Activated CD4-positive, alpha-beta memory T cell treated with anti-CD3 and anti-CD28 coated beads, Interleukin-2, amount 10 ng/mL, durations not matched to agents 7 days and 5 days (primary cell): ENCODE results near the gene RAI14. TPM values are rescaled to one million over a fixed set of nuclear protein-coding genes. Genes with fewer than 3 reads are reported as not detected.
"Not testable (repeated sequence)": the region's sequence is repeated elsewhere in the genome, so short reads cannot be mapped to it uniquely, and the experiment has no call there.

Experiments
- CTCF ChIA-PET: fragments of 350-600 bp; sonication (Branson Sonifier 250); formaldehyde crosslinking; loops from one replicate; lab custom pipeline; 2021; ENCODE audit warnings: antibody characterized with exemption, inconsistent platforms; lab: Charles Lee
- POLR2A ChIA-PET: fragments of 350-600 bp; sonication (Branson Sonifier 250); formaldehyde crosslinking; loops from one replicate; lab custom pipeline; 2021; ENCODE audit warnings: antibody characterized with exemption; lab: Charles Lee
- DNase-seq: peaks from one replicate; pipeline ENCODE4 v3.0.0-alpha.2; 2020
- H3K27ac Mint-ChIP-seq: one replicate; pipeline ENCODE4 v1.8.0; 2021; ENCODE audit warnings: mild to moderate bottlenecking, mixed read lengths
- H3K27me3 Mint-ChIP-seq: one replicate; pipeline ENCODE4 v1.8.0; 2021; ENCODE audit warnings: mixed read lengths
- H3K36me3 Mint-ChIP-seq: one replicate; pipeline ENCODE4 v1.8.0; 2021; ENCODE audit warnings: low read depth, mixed read lengths
- H3K4me1 Mint-ChIP-seq: one replicate; pipeline ENCODE4 v1.8.0; 2021; ENCODE audit warnings: mixed read lengths
- H3K4me3 Mint-ChIP-seq: one replicate; pipeline ENCODE4 v1.8.0; 2021; ENCODE audit warnings: mild to moderate bottlenecking, mixed read lengths
- H3K9me3 Mint-ChIP-seq: one replicate; pipeline ENCODE4 v1.8.0; 2021; ENCODE audit warnings: mixed read lengths
- total RNA-seq, 2 experiments: library from RNA; stranded (reverse); gene quantifications; one replicate each; pipeline ENCODE4 v1.2.3, GENCODE V29; 2021

RAI14 gene
- total RNA-seq, 2 experiments from 2014 or later, result 0.76 to 1.0 TPM

- DNase-seq, H3K4me1 Mint-ChIP-seq, H3K9me3 Mint-ChIP-seq, CTCF ChIA-PET, H3K27me3 Mint-ChIP-seq, H3K36me3 Mint-ChIP-seq, H3K4me3 Mint-ChIP-seq, H3K27ac Mint-ChIP-seq, POLR2A ChIA-PET: not testable (repeated sequence)
These were observed 174.7 kb downstream of the RAI14 start for GRCh38 chr5:34830827-34831226.

DNA sequence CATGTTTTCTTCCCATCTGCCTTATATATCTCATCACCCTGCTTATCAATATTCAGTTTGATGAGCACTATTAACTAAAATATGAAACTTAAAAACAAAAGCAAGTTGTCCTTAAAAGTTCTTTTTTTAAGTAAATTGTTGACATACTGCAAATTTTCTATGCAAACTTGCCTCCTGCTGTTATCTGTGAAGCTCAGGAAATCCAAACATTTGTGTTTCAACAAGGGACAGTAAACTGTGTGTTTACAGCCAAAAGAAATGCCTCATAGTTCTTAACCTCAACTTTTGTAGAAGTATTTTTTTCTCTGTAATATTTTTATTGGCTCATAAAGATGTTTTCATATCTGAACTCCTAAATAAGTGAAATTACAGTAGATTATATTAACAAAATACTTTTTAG lies 175.2 kb downstream of the RAI14 start:
- Mint-ChIP-seq H3K27me3 (no peaks in the 10 kb centered on the region), H3K36me3 (no peaks in the 10 kb centered on the region), H3K9me3 (no peaks in the 10 kb centered on the region), H3K27ac (no peak overlapping the region), H3K4me1 (no peaks in the 10 kb centered on the region), H3K4me3 (no peak overlapping the region)
- CTCF ChIA-PET, result no interaction called here
- POLR2A ChIA-PET, result no interaction called here
- DNase-seq, result no peak

DNA sequence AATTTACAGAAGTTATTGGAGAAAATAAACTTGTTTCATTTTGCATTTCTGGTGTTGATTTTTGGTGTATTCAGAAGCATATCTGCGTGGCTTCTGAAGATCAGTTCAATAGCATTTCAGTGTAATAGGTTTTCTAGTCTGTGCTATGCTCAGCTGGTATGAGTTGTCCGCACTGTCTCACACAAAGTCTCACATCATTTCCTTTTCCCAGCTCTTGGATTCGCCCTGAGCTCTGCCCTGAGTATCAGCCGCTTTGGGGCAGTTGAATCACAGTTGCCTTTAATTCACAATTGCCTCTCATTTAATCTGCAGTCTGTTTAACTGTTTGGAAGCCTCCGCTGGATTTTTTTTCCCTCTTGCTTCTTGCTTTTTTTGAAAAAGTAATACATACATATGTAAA lies 176.4 kb downstream of the RAI14 start:
- no peaks in the 10 kb centered on the region for H3K36me3 Mint-ChIP-seq
- H3K27me3 Mint-ChIP-seq, result no peaks in the 10 kb centered on the region
- ChIA-PET CTCF (interaction anchor here (0.6 kb wide), 1 partner anchor 367 kb away, joined by 4 read pairs; no protein-coding TSS in a partner anchor), POLR2A (no interaction called here)
- DNase-seq, result no peak
- H3K4me1 Mint-ChIP-seq, result no peaks in the 10 kb centered on the region
- no peaks in the 10 kb centered on the region for H3K9me3 Mint-ChIP-seq
- H3K4me3 Mint-ChIP-seq, result no peak overlapping the region
- no peak overlapping the region for H3K27ac Mint-ChIP-seq

DNA sequence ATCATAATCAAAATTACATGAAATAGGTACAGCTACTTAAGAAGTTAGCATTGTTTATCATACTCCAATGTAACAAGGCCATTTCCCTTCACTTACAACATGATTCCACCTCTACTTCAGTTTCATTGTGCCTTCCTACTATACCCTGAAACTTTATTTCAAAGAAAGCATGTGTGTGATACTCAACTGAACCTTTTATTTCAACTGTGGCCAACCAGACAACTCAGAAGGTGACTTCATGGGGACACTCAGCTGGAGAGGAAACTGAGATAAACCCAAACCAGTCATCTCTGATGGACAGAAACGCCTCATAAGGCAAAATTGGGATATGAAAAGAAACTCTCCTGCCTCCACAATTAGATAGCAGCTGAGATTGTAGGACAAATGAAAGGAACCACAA lies 177.0 kb downstream of the RAI14 start:
- Mint-ChIP-seq H3K4me3 (no peak overlapping the region), H3K36me3 (no peaks in the 10 kb centered on the region), H3K27me3 (no peaks in the 10 kb centered on the region), H3K4me1 (peaks cover under 1% of the 10 kb centered on the region), H3K9me3 (no peaks in the 10 kb centered on the region), H3K27ac (no peak overlapping the region)
- DNase-seq, result no peak
- POLR2A ChIA-PET, result no interaction called here
- CTCF ChIA-PET, result interaction anchor here (0.6 to 0.7 kb wide), 2 partner anchors 82 to 368 kb away, joined by 3 to 4 read pairs; partner anchors contain the start of genes BRIX1 and RAD1

GRCh38 chr5:34833976-34834793 lies 178.1 kb downstream of the RAI14 start:
- H3K27ac Mint-ChIP-seq, result no peak overlapping the region
- H3K36me3 Mint-ChIP-seq, result no peaks in the 10 kb centered on the region
- H3K27me3 Mint-ChIP-seq, result no peaks in the 10 kb centered on the region
- H3K4me3 Mint-ChIP-seq, result no peak overlapping the region
- DNase-seq, result no peak
- peaks cover 11% of the 10 kb centered on the region for H3K4me1 Mint-ChIP-seq
- ChIA-PET POLR2A (no interaction called here), CTCF (no interaction called here)
- no peaks in the 10 kb centered on the region for H3K9me3 Mint-ChIP-seq

GRCh38 chr5:34834794-34835089 lies 178.6 kb downstream of the RAI14 start:
- Mint-ChIP-seq H3K9me3 (no peaks in the 10 kb centered on the region), H3K36me3 (no peaks in the 10 kb centered on the region), H3K27ac (no peak overlapping the region), H3K4me1 (peaks cover 16% of the 10 kb centered on the region), H3K4me3 (no peak overlapping the region), H3K27me3 (no peaks in the 10 kb centered on the region)
- ChIA-PET POLR2A (no interaction called here), CTCF (no interaction called here)
- DNase-seq, result no peak

- no peaks in the 10 kb centered on the region for H3K9me3 Mint-ChIP-seq
- no peak overlapping the region for H3K4me3 Mint-ChIP-seq
- H3K27ac Mint-ChIP-seq, result no peak overlapping the region
- H3K27me3 Mint-ChIP-seq, result peaks cover 5% of the 10 kb centered on the region
- no peak for DNase-seq
- ChIA-PET POLR2A (no interaction called here), CTCF (no interaction called here)
- no peaks in the 10 kb centered on the region for H3K36me3 Mint-ChIP-seq
- H3K4me1 Mint-ChIP-seq, result peaks cover 17% of the 10 kb centered on the region
These were observed 179.5 kb downstream of the RAI14 start for GRCh38 chr5:34835664-34836063.

DNA sequence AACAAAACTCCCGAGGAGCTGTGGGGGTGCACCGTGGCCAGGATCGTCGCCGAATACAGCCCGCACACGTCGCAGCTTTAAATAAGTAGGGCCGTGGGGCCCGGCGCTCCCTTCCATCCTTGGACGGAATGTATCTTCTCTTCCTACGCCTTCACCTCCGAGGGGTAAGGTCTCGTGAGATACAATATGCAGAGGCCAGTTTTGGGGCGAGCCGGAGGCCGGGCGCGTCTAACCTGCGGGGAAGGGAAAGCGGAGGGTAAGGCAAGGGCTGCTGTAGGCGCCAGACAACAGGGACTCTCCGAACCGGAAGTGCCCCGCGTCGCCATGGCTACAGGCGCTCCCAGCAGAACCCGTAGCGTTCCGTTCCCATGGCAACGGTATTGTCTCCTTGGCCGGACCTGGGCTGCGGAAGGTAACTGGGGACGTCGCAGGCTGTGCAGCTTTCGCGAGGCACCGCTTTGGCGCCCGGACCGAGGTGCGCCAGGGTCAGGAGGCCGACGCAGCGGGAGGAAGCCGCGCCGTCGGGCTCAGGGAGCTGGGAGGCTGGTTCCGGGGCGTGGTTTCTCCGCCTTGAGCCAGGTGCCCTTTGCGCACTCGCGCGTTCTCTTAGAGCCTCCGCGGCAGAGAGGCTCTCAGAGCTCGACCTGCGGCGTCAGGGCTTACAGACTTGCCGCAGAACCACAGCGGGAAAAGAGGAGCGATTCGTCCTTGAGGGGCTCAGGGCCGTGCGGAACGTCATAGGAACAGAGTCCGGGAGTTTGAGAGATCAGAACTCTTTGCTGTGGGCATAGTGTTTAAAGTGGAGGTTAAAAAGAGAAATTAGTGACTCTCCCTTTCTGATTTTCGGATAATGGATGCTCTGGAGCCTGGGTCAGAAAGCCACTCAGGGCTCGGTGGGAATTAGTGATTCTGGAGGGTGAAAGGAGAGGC lies 182.9 kb downstream of the RAI14 start, which contains the start of gene TTC23L:
TTC23L (plus strand) TSS at position 380 of the 930 bp plus-strand sequence. CDS start 1,508 bp downstream, outside the sequence.
- H3K36me3 Mint-ChIP-seq, result no peaks in the 10 kb centered on the region
- H3K27ac Mint-ChIP-seq, result peak within 1 kb of the TSS; percentile 61
- no peaks in the 10 kb centered on the region for H3K9me3 Mint-ChIP-seq
- H3K4me1 Mint-ChIP-seq, result peaks cover 17% of the 10 kb centered on the region
- CTCF ChIA-PET, result interaction anchor here (1.0 kb wide), 1 partner anchor 90 kb away, joined by 3 read pairs; the partner anchor contains the start of gene DNAJC21
- peak within 1 kb of the TSS; percentile 89 for H3K4me3 Mint-ChIP-seq
- POLR2A ChIA-PET, result interaction anchor here (1.0 to 1.7 kb wide), 6 partner anchors 9 to 78 kb away, joined by 3 to 10 read pairs (median 3); partner anchors contain the start of genes BRIX1 and RAD1
- H3K27me3 Mint-ChIP-seq, result peaks cover 7% of the 10 kb centered on the region
- DNase-seq, result peak; percentile 89

DNA sequence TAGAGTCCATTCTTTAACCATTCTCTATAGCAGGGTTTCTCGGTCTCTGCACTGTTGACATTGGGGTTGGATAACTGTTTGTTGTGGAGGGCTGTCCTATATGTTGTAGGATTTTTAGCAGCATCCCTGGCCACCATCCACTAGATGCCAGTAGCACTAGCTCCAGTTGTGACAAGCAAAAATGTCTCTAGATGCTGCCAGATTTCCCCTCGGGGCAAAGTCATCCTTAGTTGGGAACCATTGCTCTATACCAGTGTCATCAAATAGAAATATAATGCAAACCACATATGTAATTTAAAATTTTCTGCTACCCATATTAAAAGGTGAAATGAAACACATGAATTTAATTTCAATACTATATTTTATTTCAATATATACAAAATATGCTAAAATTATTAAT lies 185.7 kb downstream of the RAI14 start:
- no peak overlapping the region for H3K4me3 Mint-ChIP-seq
- peaks cover 10% of the 10 kb centered on the region for H3K27me3 Mint-ChIP-seq
- H3K27ac Mint-ChIP-seq, result no peak overlapping the region
- CTCF ChIA-PET, result no interaction called here
- POLR2A ChIA-PET, result no interaction called here
- no peaks in the 10 kb centered on the region for H3K36me3 Mint-ChIP-seq
- H3K4me1 Mint-ChIP-seq, result peaks cover 17% of the 10 kb centered on the region
- no peak for DNase-seq
- H3K9me3 Mint-ChIP-seq, result no peaks in the 10 kb centered on the region

DNA sequence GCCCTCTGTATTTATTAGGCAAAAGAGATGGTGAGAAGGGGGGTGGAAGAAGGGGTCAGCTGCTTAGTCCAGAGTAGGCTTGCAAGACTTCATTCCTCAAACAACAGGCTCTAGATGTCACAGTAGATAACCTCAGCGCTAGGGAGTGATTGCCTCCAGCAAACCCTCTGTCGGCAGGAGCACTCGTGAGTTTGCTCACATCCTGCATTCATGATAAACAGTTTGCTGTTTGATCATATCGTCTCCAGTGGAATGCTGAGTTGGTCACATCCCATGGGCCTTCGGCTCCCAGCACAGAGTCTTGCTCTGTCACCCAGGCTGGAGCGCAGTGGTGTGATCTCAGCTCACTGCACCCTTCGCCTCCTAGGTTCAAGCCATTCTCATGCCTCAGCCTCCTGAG lies 186.4 kb downstream of the RAI14 start:
- Mint-ChIP-seq H3K4me1 (peaks cover 17% of the 10 kb centered on the region), H3K9me3 (no peaks in the 10 kb centered on the region), H3K27ac (no peak overlapping the region), H3K36me3 (no peaks in the 10 kb centered on the region), H3K4me3 (no peak overlapping the region), H3K27me3 (peaks cover 10% of the 10 kb centered on the region)
- CTCF ChIA-PET, result no interaction called here
- POLR2A ChIA-PET, result no interaction called here
- DNase-seq, result no peak

GRCh38 chr5:34843497-34843896 lies 187.4 kb downstream of the RAI14 start:
- ChIA-PET CTCF (no interaction called here), POLR2A (no interaction called here)
- Mint-ChIP-seq H3K4me1 (peaks cover 13% of the 10 kb centered on the region), H3K36me3 (no peaks in the 10 kb centered on the region), H3K27ac (no peak overlapping the region), H3K4me3 (no peak overlapping the region), H3K9me3 (no peaks in the 10 kb centered on the region), H3K27me3 (peaks cover 10% of the 10 kb centered on the region)
- DNase-seq, result no peak

DNA sequence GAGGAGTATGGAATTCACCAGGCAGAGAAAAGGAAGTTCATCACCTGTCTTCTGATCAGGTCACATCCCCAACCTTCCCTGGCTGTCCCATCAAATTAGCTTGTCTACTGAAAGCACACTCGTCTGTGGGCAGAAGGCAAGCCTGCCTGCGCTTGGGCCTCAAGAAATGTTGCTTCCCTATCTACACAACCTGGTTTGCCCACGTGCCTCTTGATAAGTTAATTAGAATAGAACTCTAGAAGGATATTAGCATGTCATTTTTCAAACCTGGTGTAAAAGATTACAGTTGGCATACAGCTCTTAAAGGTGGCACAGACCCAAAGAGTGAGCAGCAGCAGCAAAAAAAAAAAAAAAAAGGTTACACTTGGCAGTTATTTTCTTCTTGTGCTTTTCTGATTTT lies 188.0 kb downstream of the RAI14 start:
- Mint-ChIP-seq H3K4me1 (peaks cover 8% of the 10 kb centered on the region), H3K9me3 (no peaks in the 10 kb centered on the region), H3K27me3 (peaks cover 10% of the 10 kb centered on the region), H3K36me3 (no peaks in the 10 kb centered on the region), H3K27ac (no peak overlapping the region), H3K4me3 (no peak overlapping the region)
- ChIA-PET POLR2A (no interaction called here), CTCF (no interaction called here)
- no peak for DNase-seq

GRCh38 chr5:34844999-34845398 lies 188.9 kb downstream of the RAI14 start:
- H3K4me1 Mint-ChIP-seq, result peaks cover 2% of the 10 kb centered on the region
- ChIA-PET CTCF (no interaction called here), POLR2A (no interaction called here)
- H3K27ac Mint-ChIP-seq, result no peak overlapping the region
- H3K27me3 Mint-ChIP-seq, result peaks cover 12% of the 10 kb centered on the region
- no peak for DNase-seq
- H3K4me3 Mint-ChIP-seq, result no peak overlapping the region
- H3K36me3 Mint-ChIP-seq, result no peaks in the 10 kb centered on the region
- no peaks in the 10 kb centered on the region for H3K9me3 Mint-ChIP-seq
